ENCODE data around the gene ZDHHC11B.
"Not testable (repeated sequence)": the region's sequence is repeated elsewhere in the genome, so short reads cannot be mapped to it uniquely, and the experiment has no call there.

DNA sequence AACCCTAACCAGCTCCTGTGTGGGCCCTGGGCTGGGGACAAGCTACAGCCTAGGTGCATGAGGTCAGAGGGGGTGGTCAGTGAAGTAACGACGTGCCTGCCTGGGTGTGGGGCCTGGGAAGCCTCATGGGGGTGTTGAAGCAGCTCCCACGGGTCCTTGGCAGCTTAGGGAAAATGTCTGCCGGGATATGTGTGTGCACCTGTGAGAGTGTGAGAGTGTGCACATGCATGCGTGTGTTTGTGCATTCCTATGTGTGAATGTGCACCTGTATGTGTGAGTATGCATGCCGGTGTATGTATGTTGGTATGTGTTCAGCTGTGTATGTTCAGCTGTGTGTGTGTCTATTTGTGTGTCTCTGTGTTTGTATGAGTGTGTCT is 3.3 kb upstream of the ZDHHC11B start:
- not testable (repeated sequence) for TF ChIP-seq EZH2phosphoT487, EZH2 (IDR thresholded peaks at IDR 0.05)
- TF ChIP-seq, protein P1, sequence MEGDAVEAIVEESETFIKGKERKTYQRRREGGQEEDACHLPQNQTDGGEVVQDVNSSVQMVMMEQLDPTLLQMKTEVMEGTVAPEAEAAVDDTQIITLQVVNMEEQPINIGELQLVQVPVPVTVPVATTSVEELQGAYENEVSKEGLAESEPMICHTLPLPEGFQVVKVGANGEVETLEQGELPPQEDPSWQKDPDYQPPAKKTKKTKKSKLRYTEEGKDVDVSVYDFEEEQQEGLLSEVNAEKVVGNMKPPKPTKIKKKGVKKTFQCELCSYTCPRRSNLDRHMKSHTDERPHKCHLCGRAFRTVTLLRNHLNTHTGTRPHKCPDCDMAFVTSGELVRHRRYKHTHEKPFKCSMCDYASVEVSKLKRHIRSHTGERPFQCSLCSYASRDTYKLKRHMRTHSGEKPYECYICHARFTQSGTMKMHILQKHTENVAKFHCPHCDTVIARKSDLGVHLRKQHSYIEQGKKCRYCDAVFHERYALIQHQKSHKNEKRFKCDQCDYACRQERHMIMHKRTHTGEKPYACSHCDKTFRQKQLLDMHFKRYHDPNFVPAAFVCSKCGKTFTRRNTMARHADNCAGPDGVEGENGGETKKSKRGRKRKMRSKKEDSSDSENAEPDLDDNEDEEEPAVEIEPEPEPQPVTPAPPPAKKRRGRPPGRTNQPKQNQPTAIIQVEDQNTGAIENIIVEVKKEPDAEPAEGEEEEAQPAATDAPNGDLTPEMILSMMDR (IDR thresholded peaks at IDR 0.05), result not testable (repeated sequence)

Data from neural progenitor cell (in vitro differentiated cells).